Glomerular visceral epithelial cell (primary cell): Measurements from ENCODE around the gene GCAT.
"Not testable (repeated sequence)": the region's sequence is repeated elsewhere in the genome, so short reads cannot be mapped to it uniquely, and the experiment has no call there.

Source experiments
- DNase-seq: peaks from one replicate; pipeline ENCODE4 v3.0.0-alpha.2; 2016; ENCODE audit errors: extremely low spot score

Gene GCAT

DNA sequence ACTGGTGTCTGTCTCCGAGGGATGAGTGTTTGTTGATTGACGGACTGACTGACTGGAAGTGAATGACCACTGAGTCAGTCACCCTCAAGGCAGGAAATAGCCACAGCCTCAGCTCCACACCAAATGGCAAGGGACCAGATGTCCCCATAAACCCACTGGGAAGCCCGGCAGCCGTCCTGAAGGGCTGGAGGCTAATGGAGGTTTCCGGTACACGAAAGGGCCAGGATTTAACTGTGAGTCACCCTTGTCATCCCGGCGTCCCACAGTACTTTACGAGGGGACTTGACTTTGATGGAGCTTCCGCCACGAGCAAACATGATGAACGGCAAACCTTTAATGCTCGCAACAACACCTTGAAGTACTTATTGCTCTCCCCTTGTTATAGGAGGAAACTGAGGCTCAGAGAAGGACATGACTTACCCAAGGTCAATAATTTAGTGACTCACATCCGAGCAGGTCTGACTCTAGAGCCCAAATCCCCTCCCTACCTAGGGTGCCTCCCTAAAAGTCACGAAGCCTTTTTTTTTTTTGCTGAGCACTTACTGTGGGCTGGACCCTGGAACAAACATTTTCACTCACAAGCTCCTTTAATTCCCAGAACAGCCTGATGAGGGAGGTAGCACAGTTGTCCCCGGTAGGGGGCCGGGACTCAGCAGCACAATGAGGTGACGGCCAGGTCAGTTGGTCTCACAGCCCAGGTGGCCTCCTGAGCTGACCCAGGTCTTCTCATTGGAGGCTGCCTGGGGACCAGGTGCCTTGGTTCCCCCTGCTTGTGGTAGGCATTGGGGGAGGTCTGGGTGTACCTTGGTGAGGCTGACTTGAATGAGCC, 25.2 kb upstream of the GCAT start:
- DNase-seq = no peak

DNA sequence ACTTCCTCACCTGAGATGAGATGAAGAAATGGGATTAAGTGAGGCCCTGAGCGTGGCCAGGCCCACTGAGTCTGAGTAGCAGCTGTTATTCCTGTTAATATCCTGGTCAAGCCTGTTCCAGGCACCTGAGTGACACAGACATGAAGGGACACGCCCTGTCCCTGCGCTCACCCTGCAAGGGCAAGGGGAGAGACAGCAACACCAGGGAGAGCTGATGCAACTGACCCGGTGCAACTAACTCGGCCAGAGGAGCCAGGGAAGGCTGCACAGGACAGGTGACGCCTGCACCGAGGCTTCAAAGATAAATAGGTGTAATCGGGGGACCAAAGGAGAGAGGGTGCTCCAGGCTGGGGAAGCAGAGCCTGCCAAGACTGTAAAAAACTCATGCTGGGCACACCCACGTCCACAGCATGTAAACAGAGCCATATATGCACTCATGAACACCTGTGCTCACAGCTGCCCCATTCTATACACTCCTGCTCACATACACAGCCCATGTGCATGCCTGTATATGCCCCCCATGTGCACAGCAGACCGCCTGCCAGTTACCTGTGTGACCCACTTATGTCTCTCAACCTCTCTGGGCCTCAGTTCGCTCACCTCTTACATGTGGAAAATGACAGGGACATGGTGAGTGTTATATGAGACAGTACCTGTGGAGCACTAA, 22.8 kb upstream of the GCAT start:
- no peak for DNase-seq

DNA sequence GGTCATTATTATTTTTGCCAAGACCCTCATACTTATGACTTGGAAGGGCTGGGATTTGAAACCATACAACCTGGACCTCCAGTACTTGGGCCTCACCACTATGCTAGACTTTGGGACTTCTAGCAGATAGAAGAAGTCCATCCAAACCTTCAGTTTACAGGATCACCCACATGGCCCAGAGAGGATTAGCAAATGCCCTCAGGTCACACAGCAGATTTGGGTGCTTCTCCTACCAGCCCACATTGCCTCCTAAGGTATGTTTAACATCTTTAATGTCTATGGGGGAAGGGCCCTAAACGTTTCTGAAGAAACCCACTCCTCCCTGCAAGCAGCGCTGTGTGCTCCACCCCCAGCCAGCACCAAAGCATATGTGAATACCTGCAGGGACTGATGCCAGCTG, 17.5 kb upstream of the GCAT start:
- DNase-seq = no peak

DNA sequence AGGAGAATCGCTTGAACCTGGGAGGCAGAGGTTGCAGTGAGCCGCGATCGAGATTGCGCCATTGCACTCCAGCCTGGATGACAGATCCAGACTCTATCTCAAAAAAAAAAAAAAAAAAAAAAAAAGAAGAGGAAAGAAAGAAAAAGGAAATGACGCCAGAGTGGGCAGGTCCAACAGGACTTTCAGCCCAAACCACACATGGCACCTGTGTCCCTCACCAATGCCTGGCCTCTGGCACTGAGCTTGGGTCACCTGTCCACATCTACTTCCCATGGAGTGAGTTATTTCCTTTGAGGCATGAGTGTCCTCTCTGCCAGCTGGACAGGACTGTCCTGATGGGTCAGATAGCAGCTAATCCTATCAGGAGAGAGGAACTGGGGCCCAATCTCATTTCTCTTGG, 15.2 kb upstream of the GCAT start:
- DNase-seq = no peak

DNA sequence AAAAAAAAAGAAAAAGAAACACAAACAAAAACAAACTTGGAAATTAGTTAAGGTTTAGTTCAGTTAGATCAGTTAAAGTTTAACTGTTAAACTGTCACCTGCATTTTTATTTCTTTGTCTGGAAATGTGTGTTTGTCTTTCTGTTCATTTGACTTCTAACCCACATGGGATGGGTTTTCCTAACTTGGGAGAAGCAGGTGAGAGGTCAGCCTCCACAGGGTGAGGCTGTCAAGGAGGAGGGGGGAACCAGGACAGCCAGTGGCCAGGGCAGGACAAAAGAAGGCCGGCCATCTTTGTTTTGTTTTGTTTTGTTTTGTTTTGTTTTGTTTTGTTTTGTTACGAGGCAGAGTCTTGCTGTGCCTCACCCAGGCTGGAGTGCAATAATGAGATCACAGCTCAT, 13.4 kb upstream of the GCAT start:
- no peak for DNase-seq

DNA sequence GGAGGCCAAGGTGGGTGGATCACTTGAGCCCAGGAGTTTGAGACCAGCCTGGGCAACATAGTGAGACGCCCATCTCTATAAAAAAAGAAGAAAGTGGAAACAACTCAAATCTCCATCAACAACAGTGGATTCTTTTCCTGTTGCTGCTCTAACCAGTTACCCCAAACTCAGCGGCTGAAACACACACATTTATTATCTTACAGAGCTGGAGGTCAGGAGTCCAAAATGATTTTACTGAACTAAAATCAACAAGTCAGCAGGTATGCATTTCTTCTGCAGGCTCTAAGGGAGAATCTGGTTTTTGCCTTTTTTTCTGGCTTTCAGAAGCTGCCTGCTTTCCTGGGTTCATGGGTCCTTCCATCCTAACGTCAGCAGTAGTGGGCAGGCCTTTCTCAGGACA, 11.7 kb upstream of the GCAT start:
- DNase-seq = no peak

DNA sequence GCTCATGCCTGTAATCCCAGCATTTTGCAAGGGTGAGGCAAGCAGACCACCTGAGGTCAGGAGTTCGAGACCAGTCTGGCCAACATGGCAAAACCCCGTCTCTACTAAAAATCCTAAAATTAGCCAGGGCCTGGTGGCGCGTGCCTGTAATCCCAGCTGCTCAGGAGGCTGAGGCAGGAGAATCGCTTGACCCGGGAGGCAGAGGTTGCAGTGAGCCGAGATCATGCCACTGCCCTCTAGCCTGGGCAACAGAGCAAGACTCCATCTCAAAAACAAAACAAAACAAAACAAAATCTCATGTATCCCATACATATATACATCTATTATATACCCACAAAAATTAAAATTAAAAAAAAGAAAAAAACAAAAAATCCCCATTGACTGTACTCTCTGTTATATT, 10.5 kb upstream of the GCAT start:
- not testable (repeated sequence) for DNase-seq

DNA sequence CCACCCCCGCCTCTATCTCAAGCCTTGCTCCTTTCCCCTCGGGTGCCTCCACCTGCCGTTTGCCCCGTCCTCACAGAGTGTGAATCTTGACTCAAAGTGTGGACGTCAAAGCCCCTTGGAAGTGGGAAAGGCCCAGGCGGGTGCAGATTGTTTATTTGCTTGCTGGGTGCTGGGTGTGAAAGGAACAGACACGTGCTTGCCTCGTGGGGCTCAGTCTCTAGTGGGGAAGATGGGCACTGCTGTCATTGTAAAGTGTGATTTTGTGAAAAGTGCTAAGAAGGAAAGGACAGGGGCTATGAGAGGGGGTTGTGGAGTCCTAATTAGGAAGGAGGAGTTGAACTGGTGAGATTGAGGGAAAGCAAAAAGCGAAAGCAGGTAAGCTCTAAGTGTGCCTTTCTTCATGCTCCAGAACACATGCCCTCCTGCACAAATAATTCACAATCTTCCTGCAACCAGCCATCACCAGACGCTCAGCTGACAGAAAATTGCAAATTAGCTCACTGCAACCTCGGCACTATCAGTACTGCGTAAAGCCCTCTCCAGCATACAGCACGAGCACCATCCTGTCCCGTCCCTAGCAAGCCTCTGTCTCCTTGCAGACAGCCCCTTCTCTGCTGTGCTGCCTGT, 9.7 kb upstream of the GCAT start:
- DNase-seq = no peak

DNA sequence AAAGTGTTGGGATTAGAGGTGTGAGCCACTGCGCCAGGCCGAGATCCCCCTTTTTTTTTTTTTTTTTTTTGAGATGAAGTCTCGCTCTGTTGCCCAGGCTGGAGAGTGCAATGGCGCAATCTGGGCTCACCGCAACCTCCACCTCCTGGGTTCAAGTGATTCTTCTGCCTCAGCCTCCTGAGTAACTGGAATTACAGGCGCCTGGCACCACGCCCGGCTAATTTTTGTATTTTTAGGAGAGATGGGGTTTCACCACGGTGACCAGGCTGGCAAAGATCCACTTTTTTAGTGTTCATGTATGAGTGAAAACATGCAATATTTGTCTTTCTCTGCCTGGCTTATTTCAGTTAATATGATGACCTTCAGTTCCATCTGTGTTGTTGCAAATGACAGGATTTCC, 7.8 kb upstream of the GCAT start:
- not testable (repeated sequence) for DNase-seq

DNA sequence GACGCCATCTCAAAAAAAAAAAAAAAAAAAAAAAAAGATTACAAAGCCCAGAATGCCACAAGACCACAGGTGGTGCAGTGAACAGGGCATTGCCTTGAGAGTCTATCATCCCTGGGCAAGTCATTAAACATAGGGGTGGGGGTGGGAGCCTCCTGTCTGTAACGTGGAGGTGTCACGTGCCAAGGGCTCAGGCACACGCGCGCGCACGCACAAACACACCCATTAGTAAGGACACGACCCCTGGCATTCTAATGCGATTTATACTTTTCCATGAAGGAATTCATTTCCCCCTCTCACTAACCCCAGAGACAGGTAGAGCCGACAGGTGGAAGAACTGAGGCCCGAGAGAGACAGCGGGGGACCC, 5.8 kb upstream of the GCAT start:
- no peak for DNase-seq

DNA sequence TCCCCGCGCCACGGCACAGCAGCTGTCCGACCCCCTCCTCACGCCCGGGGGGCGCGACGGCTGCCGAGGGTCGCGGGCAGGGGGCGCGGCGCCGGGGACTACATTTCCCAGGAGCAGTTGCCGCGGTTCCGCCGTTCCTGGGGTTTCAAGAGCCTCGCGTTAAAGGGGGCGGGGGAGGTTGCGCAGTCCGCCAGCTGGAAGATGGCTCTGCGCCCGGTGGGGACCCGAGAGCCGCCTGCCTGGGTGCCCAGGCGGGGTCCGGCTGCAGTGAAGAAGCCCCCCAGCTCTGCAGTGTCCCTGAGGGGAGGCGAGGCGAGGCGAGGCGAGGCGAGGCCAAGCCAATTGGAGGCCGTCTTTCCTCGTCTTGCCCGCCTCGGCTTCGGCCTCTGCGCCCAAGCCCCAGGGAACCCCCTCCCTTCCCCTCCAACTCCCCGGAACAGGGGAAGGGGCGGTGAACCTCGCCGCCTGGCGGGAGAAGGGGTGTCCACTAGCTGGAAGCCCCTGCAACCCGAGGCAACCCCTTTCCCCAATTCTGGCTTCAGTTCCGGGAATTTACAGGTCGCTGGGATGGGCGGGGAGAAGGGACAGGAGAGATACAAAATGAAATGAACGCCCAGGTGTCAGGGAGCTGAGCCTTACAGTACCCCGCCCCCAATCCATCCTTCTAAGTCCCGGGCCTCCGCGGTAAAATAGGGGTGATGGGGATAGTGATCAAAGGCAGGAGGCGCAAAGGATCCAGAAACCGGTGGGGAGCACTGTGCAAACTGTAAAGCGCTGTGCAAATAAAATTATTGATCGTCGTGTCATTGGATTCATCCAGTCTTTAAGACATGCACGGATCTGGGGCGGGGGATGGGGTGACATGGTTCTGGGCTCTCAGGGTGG, 5.2 kb upstream of the GCAT start:
- no peak for DNase-seq

DNA sequence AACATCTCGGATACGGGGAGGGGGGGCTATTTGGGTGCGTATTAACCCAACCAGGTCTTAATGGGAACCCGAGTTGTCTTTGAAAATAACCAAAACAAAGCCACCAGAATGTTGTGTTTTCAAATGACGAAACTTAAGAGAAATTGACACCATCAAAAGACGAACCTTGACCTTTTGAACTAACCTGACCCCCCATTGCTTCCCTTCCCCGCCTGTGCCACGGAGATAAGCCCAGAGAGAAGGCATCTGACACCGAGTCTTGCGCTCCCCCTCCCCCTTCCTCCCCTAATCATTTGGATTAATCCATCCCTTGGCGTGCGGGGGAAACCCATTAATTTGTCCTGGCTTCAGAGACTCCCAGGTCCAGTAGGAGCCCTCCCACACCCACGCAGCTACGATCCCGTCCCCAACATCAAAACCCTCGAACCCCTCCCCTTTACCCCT, 4.5 kb upstream of the GCAT start:
- DNase-seq = no peak

DNA sequence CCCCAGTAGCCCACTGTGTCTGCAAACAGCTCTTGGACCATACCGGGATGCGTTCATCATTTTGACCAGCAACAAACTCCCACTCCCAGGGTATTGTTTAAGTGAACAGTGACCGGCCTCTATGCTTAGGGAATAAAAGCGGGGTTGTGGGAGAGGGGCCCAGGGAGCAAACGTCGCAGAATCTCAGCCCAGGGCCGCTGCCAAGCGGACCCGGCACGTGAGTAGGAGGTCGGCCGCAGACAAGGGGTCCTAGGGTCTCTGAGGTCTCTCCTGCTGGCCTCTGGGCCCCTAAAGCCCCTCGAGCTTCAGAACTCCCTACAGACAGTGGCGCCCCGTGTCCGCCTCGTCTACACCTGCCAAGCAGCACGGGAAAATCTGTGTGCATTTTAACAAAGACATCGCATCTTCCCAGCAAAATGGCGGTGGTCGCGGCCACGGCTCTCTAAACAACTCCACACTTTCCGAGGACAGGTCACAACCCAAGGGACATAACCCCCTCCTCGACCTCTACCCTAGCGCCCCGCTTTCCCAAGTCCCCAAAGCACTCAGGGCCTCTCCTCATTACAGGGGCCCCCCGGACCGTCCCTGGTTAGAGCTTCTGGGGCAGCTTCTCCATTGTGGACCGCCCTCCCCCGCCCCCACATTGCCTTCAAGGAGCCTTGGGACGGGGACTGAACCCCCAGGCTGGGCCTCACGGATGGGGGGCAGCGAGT, 3.9 kb upstream of the GCAT start:
- DNase-seq = no peak

DNA sequence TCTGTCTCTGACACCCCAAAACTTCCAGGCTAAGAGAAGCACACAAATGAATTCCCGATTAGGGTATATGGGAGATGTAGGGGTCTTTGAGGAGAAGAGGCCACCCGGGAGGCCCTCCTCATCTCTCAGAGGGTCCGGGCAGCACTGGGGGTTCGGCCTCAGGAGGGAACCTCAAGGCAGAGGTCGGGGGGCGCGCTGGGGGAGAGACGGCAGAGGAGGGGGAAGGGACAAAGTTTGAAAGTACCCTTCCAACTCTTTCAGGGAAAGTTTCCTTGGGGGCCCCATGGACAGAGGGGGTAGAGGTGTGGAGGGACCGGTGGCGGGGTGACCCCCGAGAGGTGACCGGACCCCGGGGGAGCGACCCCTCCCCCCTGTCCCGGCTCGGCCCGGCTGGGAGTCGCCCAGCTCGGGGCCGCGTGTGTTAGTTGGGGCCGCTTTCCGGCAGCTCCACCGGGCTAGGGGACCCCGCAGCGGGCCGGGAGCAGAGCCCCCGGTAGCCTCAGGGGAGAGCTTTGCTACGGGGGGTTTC, 3.3 kb upstream of the GCAT start:
- no peak for DNase-seq

DNA sequence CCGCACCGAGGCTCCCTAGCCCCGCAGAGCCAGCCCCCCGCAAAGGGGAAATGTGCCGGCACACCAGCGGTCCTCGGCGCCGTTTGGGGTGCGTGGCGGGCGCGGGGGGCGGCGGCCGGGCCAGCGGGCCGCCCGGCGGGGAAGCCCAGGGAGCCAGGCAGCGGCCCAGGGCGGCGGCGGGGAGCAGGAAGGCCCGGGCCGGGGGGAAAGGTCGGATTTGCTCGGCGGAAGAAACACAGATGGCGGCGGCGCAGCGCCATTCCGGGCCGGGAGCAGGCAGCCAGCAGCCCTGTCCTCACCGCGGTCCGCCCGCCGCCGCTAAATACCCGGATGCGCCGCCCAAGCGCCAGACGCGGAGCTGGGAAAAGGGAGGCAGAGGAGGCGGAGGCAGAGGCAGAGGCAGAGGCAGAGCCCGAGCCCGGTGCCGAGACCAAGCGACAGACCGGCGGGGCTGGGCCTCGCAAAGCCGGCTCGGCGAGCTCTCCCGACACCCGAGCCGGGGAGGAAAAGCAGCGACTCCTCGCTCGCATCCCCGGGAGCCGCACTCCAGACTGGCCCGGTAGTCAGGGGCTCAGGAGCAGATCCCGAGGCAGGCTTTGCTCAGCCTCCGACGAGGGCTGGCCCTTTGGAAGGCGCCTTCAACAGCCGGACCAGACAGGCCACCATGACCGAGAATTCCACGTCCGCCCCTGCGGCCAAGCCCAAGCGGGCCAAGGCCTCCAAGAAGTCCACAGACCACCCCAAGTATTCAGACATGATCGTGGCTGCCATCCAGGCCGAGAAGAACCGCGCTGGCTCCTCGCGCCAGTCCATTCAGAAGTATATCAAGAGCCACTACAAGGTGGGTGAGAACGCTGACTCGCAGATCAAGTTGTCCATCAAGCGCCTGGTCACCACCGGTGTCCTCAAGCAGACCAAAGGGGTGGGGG, 2.6 kb upstream of the GCAT start:
- DNase-seq = peak; percentile 72

DNA sequence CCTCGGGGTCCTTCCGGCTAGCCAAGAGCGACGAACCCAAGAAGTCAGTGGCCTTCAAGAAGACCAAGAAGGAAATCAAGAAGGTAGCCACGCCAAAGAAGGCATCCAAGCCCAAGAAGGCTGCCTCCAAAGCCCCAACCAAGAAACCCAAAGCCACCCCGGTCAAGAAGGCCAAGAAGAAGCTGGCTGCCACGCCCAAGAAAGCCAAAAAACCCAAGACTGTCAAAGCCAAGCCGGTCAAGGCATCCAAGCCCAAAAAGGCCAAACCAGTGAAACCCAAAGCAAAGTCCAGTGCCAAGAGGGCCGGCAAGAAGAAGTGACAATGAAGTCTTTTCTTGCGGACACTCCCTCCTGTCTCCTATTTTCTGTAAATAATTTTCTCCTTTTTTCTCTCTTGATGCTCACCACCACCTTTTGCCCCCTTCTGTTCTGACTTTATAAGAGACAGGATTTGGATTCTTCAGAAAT, 1.9 kb upstream of the GCAT start:
- DNase-seq = no peak

DNA sequence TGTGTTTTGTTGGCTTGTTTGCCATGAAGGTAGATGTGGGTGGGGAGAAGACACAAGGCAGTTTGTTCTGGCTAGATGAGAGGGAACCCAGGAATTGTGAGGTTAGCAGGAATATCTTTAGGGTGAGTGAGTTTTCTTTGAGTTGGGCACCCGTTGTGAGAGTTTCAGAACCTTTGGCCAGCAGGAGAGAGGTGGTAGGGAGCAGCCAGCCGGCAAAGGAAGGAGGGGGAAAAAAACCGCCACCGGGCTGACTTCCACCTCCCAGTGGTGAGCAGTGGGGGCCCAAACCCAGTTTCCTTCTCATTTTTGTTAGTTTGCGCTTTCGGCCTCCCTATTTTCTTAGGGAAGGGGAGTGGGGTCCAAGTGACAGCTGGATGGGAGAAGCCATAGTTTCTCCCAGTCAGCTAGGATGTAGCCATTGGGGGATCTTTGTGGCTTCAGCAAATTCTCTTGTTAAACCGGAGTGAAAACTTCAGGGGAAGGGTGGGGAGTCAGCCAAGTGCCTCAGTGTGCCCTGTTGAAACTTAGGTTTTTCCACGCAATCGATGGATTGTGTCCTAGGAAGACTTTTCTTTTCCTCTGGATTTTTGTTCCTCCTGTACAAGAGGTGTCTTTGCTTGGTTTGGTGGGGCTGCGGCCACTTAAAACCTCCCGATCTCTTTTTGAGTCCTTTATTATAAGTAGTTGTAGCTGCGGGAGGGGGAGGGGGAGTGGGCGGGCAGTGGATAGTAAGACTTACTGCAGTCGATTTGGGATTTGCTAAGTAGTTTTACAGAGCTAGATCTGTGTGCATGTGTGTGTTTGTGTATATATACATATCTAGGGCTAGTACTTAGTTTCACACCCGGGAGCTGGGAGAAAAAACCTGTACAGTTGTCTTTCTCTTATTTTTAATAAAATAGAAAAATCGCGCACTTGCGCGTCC, 1.1 kb upstream of the GCAT start:
- peak; percentile 57 for DNase-seq

DNA sequence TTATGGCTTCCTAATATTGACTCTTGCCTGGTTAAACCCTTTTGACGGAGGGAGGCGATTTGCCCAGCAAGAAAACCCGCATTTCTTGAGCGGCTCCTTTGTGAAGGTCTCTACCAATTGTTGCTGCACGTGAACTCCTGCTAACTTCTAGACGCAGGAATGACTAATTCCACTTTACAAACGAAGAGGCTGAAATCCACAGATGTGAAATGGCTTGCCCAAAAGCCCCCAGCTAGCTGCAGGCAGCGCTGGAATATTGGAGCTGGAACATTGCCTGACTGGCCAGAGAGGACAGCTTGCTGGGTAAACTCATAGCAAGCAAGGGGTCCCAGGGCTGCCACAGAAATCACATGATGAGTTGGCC, 542 bp downstream of the GCAT start:
- DNase-seq = no peak
